ENCODE measurements around the gene KIAA1210.

Gene KIAA1210

DNA sequence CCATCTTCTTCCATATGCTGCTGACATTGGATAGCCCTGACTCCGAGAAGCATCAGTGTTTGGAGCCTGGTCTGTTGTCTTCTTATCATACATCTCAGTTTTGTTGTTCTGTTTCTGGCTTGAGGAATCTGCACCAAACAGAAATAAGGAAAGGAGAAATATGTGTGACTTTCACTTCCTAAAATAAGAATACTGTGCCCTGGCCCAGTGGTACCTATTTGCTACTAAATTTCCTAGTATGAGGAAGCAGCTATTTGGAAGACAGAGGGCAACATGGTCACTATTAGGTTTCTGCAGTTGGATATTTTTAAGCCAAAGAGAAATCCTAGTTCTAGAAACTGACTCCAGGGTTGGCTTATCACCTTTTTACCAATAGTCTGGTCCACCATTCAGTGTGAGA lies 38.0 kb downstream of the KIAA1210 start:
- no peaks in the 10 kb centered on the region for H3K9me3 ChIP-seq (ENCODE audit: control insufficient read depth, insufficient read depth, low read length)
- no peaks in the 10 kb centered on the region for H3K36me3 ChIP-seq (ENCODE audit: control insufficient read depth, insufficient read depth, low read length)

DNA sequence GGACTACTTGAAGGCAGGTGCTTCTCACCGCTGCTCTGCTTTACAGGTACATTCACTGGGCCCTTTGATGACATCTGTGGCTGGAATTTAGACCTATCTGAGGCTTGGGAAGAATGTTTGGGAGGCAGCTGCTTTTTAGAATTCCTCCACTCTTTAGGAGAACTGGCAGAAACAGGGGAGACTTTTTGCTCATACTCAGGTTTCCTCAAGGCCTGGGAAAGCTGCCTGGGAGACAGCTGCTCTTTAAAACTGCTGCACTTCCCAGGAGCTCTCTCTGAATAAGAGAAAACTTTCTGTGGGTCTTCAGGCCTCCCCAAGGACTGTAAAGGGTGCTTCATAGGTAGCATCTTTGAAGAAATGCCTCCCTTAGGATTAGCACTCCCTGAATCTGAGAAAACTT lies 40.5 kb downstream of the KIAA1210 start:
- H3K4me1 ChIP-seq (ENCODE audit: control insufficient read depth, insufficient read depth, low read length): no peaks in the 10 kb centered on the region
- peaks cover 2% of the 10 kb centered on the region for H3K27me3 ChIP-seq (ENCODE audit: control insufficient read depth, insufficient read depth, low read length)
- no peaks in the 10 kb centered on the region for H3K9me3 ChIP-seq (ENCODE audit: control insufficient read depth, insufficient read depth, low read length)
- H3K4me3 ChIP-seq (ENCODE audit: low read depth, low read length): no peak overlapping the region
- no peaks in the 10 kb centered on the region for H3K36me3 ChIP-seq (ENCODE audit: control insufficient read depth, insufficient read depth, low read length)
- H3K9ac ChIP-seq (ENCODE audit: low read depth, low read length): no peak overlapping the region

More for the DNA sequence above, 38.0 kb downstream of the KIAA1210 start:
- Histone ChIP-seq H3K9ac (ENCODE audit: low read depth, low read length) (no peak overlapping the region), H3K4me1 (ENCODE audit: control insufficient read depth, insufficient read depth, low read length) (no peaks in the 10 kb centered on the region), H3K27me3 (ENCODE audit: control insufficient read depth, insufficient read depth, low read length) (peaks cover 2% of the 10 kb centered on the region), H3K4me3 (ENCODE audit: low read depth, low read length) (no peak overlapping the region)

DNA sequence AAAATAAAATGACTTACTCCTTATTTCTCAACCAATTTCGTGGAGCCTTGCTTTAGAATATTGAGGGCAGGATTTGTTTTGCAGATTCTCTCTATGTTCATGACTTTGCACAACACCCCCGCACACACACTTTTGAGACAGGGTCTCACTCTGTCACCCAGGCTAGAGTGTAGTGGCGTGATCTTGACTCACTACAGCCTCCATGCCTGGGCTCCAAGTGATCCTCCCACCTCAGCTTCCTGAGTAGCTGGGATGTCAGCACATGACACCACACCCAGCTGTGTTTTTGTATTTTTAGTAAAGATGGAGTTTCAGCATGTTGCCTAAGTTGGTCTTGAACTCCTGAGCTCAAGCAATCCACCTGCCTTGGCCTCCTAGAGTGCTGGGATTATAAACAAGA lies 42.8 kb downstream of the KIAA1210 start:
- H3K4me1 ChIP-seq (ENCODE audit: control insufficient read depth, insufficient read depth, low read length): no peaks in the 10 kb centered on the region
- H3K4me3 ChIP-seq (ENCODE audit: low read depth, low read length): no peak overlapping the region
- no peak overlapping the region for H3K9ac ChIP-seq (ENCODE audit: low read depth, low read length)
- no peaks in the 10 kb centered on the region for H3K36me3 ChIP-seq (ENCODE audit: control insufficient read depth, insufficient read depth, low read length)
- H3K27me3 ChIP-seq (ENCODE audit: control insufficient read depth, insufficient read depth, low read length): peaks cover 2% of the 10 kb centered on the region
- H3K9me3 ChIP-seq (ENCODE audit: control insufficient read depth, insufficient read depth, low read length): peaks cover 3% of the 10 kb centered on the region

DNA sequence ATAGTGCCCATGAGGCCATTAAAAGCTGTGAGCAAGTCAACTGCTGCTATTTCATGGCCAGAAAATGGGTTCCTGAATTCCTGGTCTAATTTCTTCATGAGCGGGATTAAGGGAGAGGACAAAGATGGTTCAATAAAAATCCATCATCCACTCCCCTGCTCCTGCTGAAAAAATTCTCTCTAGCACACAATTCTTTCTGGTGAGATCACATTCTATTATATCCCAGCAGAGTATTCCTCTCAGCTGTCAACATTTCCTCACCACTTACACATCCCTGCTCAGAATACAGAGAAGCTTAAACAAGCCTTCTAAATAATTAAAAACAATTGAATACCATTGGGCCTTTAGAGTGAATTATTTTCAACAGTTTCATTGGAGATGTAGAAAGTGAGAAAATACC lies 45.3 kb downstream of the KIAA1210 start:
- peaks cover 3% of the 10 kb centered on the region for H3K9me3 ChIP-seq (ENCODE audit: control insufficient read depth, insufficient read depth, low read length)
- no peaks in the 10 kb centered on the region for H3K4me1 ChIP-seq (ENCODE audit: control insufficient read depth, insufficient read depth, low read length)
- no peak overlapping the region for H3K9ac ChIP-seq (ENCODE audit: low read depth, low read length)
- H3K4me3 ChIP-seq (ENCODE audit: low read depth, low read length): no peak overlapping the region
- no peaks in the 10 kb centered on the region for H3K36me3 ChIP-seq (ENCODE audit: control insufficient read depth, insufficient read depth, low read length)
- no peaks in the 10 kb centered on the region for H3K27me3 ChIP-seq (ENCODE audit: control insufficient read depth, insufficient read depth, low read length)

DNA sequence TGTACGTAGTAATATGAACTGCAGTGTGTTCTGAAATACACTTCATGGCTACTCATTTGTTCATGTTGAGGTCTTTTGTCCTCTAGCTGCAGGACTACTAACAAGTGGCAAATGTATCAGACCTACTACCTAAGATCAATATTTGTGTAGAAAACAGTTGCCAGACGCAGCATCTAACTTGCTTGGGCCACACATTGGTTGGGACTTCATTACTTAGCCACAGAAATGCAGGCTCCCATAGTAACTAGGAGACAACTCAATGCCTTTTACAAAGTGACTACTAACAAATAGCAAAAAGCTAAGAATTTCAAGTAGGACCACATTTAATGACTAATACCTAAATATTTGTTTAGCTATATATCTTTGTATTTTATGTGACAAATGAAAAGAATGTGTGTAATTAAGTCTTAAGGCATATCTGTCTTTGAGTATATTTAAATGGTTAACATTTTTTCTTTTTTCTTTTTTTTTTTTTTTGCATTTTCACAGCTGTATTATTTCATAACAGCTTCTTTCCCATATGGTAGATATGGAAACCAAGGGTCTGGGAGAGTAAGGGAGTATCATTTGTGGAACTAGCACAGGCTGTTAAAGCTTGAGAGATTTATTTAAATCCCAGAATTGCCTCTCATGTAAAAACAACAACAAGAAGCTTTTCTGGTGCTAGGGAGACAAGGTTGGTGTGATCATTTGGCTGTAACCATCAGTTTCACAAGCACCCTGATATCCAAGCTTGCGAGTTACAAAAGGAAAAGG lies 52.2 kb downstream of the KIAA1210 start:
- no peaks in the 10 kb centered on the region for H3K9me3 ChIP-seq (ENCODE audit: control insufficient read depth, insufficient read depth, low read length)
- H3K4me1 ChIP-seq (ENCODE audit: control insufficient read depth, insufficient read depth, low read length): no peaks in the 10 kb centered on the region
- H3K4me3 ChIP-seq (ENCODE audit: low read depth, low read length): no peak overlapping the region
- H3K36me3 ChIP-seq (ENCODE audit: control insufficient read depth, insufficient read depth, low read length): no peaks in the 10 kb centered on the region
- no peaks in the 10 kb centered on the region for H3K27me3 ChIP-seq (ENCODE audit: control insufficient read depth, insufficient read depth, low read length)
- H3K9ac ChIP-seq (ENCODE audit: low read depth, low read length): no peak overlapping the region

DNA sequence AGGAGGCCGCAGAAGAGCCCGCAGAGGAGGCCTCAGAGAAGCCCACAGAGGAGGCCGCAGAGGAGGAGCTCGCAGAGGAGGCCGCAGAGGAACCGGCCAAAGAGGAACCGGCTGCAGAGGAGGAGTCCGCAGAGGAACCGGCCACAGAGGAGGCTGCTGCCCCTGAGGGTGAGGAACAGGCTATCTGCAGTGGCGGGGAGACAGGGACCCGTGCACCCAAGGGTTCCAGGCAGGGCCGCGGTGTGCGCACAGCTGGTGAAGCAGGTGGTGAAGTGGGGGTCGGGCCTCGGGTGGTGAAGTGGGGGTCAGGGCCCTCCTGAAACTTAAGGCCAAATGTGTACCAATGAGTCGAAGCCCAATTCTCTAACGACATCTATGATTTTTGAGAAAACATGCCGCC lies 53.7 kb downstream of the KIAA1210 start:
- Histone ChIP-seq H3K9me3 (ENCODE audit: control insufficient read depth, insufficient read depth, low read length) (no peaks in the 10 kb centered on the region), H3K4me3 (ENCODE audit: low read depth, low read length) (no peak overlapping the region), H3K36me3 (ENCODE audit: control insufficient read depth, insufficient read depth, low read length) (no peaks in the 10 kb centered on the region), H3K27me3 (ENCODE audit: control insufficient read depth, insufficient read depth, low read length) (no peaks in the 10 kb centered on the region), H3K4me1 (ENCODE audit: control insufficient read depth, insufficient read depth, low read length) (no peaks in the 10 kb centered on the region), H3K9ac (ENCODE audit: low read depth, low read length) (no peak overlapping the region)

DNA sequence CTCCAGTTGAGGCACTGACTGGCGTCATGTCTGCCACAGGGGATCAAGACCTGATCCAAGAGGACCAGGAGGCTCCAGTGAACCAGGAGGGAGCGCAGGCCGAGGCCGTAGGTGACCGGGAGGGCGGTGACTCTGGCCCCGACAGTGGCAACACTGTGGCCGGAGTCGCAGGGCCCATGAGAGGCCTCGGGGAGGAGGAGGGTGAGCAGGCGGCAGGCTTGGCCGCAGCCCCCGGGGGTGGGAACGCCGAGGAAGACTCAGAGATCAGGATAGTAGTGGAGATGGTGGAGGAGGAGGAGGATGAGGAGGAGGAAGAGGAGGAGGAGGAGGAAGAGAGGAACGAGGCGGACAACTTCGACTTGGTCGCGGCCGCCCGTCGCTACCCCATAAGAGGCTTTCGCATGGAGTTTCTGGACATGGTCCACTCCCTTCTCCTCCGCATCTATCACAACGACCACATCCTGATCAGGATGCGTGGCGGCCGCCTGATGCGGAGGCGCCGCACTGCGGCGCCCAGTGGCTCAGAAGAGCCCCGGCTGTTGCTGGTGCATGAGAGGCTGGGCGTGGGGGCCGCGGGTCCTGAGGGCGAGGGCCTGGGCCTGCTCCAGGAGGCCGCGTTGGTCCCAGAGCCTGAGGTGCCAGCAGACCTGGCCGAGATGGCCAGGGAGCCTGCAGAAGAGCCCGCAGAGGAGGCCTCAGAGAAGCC lies 54.3 kb downstream of the KIAA1210 start:
- Histone ChIP-seq H3K36me3 (ENCODE audit: control insufficient read depth, insufficient read depth, low read length) (no peaks in the 10 kb centered on the region), H3K4me1 (ENCODE audit: control insufficient read depth, insufficient read depth, low read length) (no peaks in the 10 kb centered on the region), H3K27me3 (ENCODE audit: control insufficient read depth, insufficient read depth, low read length) (no peaks in the 10 kb centered on the region), H3K4me3 (ENCODE audit: low read depth, low read length) (no peak overlapping the region), H3K9me3 (ENCODE audit: control insufficient read depth, insufficient read depth, low read length) (no peaks in the 10 kb centered on the region), H3K9ac (ENCODE audit: low read depth, low read length) (no peak overlapping the region)

DNA sequence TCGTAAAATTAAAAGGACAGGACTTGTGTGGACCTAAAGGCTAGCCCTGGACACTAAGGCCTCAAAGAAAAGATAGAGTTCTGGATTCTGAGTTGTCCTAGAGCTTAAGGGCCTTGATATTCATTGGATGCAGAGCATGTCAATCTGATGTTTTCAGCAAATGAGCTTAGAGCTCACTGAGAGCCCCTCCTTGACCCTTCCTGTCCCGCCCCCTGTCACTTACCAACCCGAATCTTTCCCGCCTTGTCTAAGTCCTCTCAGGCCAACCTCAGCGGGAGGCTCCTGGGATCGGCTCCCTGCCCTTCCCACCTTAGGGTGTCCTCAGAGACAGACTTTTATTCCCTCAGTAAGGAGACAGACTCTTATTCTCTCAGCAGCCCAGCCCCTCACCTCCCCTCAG lies 54.9 kb downstream of the KIAA1210 start, which contains the start of gene CT47C1:
CT47C1 (plus strand) TSS at position 250 of the 400 bp plus-strand sequence. CDS start 233 bp downstream, outside the sequence.
- Histone ChIP-seq H3K4me1 (ENCODE audit: control insufficient read depth, insufficient read depth, low read length) (no peaks in the 10 kb centered on the region), H3K4me3 (ENCODE audit: low read depth, low read length) (no peak within 1 kb of the TSS), H3K36me3 (ENCODE audit: control insufficient read depth, insufficient read depth, low read length) (no peaks in the 10 kb centered on the region), H3K27me3 (ENCODE audit: control insufficient read depth, insufficient read depth, low read length) (no peaks in the 10 kb centered on the region), H3K9ac (ENCODE audit: low read depth, low read length) (no peak within 1 kb of the TSS), H3K9me3 (ENCODE audit: control insufficient read depth, insufficient read depth, low read length) (no peaks in the 10 kb centered on the region)

DNA sequence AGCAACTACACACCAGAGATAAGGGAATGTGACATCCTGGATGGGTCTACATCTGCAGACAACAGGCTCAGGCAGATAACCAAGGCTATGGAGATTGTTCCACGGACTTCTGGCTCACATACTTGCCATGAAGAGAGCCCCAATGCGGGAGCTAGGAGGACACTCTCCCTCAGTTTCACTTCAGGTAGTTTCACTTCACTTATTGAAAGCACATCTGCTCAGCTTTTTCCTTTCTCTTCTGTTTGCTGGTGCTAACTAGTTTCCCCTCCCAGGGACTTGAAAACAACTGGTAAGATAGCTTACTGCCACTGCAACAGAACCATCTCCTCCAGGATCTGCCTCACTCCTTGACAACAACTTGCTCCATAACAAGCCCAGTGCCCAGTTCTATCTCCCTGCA lies 56.2 kb downstream of the KIAA1210 start:
- H3K27me3 ChIP-seq (ENCODE audit: control insufficient read depth, insufficient read depth, low read length): peaks cover 3% of the 10 kb centered on the region
- no peak overlapping the region for H3K4me3 ChIP-seq (ENCODE audit: low read depth, low read length)
- H3K36me3 ChIP-seq (ENCODE audit: control insufficient read depth, insufficient read depth, low read length): no peaks in the 10 kb centered on the region
- no peaks in the 10 kb centered on the region for H3K4me1 ChIP-seq (ENCODE audit: control insufficient read depth, insufficient read depth, low read length)
- H3K9me3 ChIP-seq (ENCODE audit: control insufficient read depth, insufficient read depth, low read length): no peaks in the 10 kb centered on the region
- no peak overlapping the region for H3K9ac ChIP-seq (ENCODE audit: low read depth, low read length)

DNA sequence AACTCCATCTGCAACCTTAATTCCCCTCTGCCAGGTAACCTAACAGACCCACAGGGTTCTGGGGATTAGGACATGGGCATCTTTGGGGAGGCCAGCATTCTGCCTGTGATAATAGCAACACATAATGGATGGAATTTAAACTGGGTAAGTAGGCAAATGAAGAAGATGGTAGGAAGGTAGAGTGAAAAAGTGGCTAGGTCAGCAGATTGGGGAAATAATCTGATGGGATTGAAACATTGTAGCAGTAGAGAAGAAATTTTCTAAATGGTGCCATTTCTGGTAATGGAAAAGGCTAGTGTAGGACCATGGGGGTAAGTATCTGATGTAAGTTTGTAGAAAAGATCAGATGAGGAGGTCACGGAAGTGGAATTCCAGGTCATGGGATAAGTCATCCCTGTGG lies 57.9 kb downstream of the KIAA1210 start:
- Histone ChIP-seq H3K27me3 (ENCODE audit: control insufficient read depth, insufficient read depth, low read length) (peaks cover 4% of the 10 kb centered on the region), H3K9ac (ENCODE audit: low read depth, low read length) (no peak overlapping the region), H3K36me3 (ENCODE audit: control insufficient read depth, insufficient read depth, low read length) (no peaks in the 10 kb centered on the region), H3K9me3 (ENCODE audit: control insufficient read depth, insufficient read depth, low read length) (no peaks in the 10 kb centered on the region), H3K4me1 (ENCODE audit: control insufficient read depth, insufficient read depth, low read length) (no peaks in the 10 kb centered on the region), H3K4me3 (ENCODE audit: low read depth, low read length) (no peak overlapping the region)

DNA sequence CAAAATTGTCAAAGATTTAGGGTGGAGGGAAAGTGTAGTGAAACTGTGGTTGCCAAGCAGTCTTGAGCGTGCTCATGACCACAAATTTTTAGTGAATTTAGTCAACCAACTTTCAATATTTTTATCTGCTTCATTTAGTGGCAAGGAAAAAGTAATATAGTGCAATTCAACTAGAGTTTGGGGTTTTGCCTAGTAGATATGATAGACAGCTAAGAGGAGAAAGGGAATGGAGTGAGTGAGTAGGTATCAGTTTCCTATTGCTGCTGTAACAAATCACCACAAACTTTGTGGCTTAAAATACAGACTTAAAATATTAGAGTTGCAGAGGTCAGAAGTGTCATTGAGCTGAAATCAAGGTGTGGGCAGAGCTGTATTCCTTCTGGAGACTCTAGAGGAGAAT lies 58.5 kb downstream of the KIAA1210 start:
- no peaks in the 10 kb centered on the region for H3K4me1 ChIP-seq (ENCODE audit: control insufficient read depth, insufficient read depth, low read length)

More for the DNA sequence above, 58.5 kb downstream of the KIAA1210 start:
- Histone ChIP-seq H3K4me3 (ENCODE audit: low read depth, low read length) (no peak overlapping the region), H3K27me3 (ENCODE audit: control insufficient read depth, insufficient read depth, low read length) (peaks cover 4% of the 10 kb centered on the region), H3K9ac (ENCODE audit: low read depth, low read length) (no peak overlapping the region), H3K36me3 (ENCODE audit: control insufficient read depth, insufficient read depth, low read length) (no peaks in the 10 kb centered on the region), H3K9me3 (ENCODE audit: control insufficient read depth, insufficient read depth, low read length) (no peaks in the 10 kb centered on the region)

Data from iPS-15b (cell line).